A549 (cell line): ENCODE data around the gene CALU. TPM values are rescaled to one million over a fixed set of nuclear protein-coding genes. Genes with fewer than 3 reads are reported as not detected.

ENCODE experiments used
- ATAC-seq, 2 experiments: fragments of 200-7000 bp in 1 of 2; fragments of >200 bp in 1 of 2; cut with Nextera tagmentation in 1 of 2; cut with Tn5 transposase in 1 of 2; 3 replicates each; pipeline versions ENCODE4 v1.8.0 to v1.9.1; 2018 to 2020; ENCODE audit warnings: mild to moderate bottlenecking in 1 of 2, moderate library complexity in 1 of 2
- CTCF ChIA-PET: fragments of 300-600 bp; sonication (Branson Sonifier 250); formaldehyde crosslinking; extraction: SDS; loops from one replicate; lab custom pipeline; 2021; ENCODE audit warnings: antibody characterized with exemption, inconsistent platforms; lab: Yijun Ruan, JAX
- POLR2A ChIA-PET: fragments of 350-600 bp; formaldehyde crosslinking; extraction: SDS; loops from one replicate; lab custom pipeline; 2021; ENCODE audit warnings: antibody characterized with exemption, inconsistent platforms; lab: Yijun Ruan, JAX
- DNase-seq, 2 experiments: peaks; one replicate each; pipeline versions ENCODE4 v3.0.0 to v3.0.0-alpha.2; 2011 to 2016; ENCODE audit warnings: low read depth in 1 of 2, low spot score in 1 of 2
- FAIRE-seq: peaks from 2 replicates; lab custom pipeline; 2011; peaks lifted over from hg19 to GRCh38; lab: Jason Lieb, UNC
- H3K27ac ChIP-seq, 2 experiments: fragments of >200 bp; sonication (Bioruptor Twin); formaldehyde crosslinking; 3 replicates each; pipeline ENCODE4 v1.5.1; 2016 to 2017
- H3K4me1 ChIP-seq: fragments of >200 bp; sonication (Bioruptor Twin); formaldehyde crosslinking; 3 replicates; pipeline ENCODE4 v1.6.1; 2016
- H3K4me2 ChIP-seq: fragments of >200 bp; sonication (Bioruptor Twin); formaldehyde crosslinking; 3 replicates; pipeline ENCODE4 v1.6.1; 2016
- H3K4me3 ChIP-seq: fragments of >200 bp; sonication (Bioruptor Twin); formaldehyde crosslinking; 3 replicates; pipeline ENCODE4 v1.5.1; 2016
- H3K9me3 ChIP-seq: fragments of >200 bp; sonication (Bioruptor Twin); formaldehyde crosslinking; 3 replicates; pipeline ENCODE4 v1.6.1; 2016
- BHLHE40 ChIP-seq: IDR thresholded peaks from 2 replicates; pipeline ENCODE4 v1.6.1; 2012; ENCODE audit warnings: low read depth, low read length, inconsistent platforms
- CEBPB ChIP-seq, 2 experiments: fragments of >200 bp in 1 of 2; sonication (Bioruptor Twin) in 1 of 2; formaldehyde crosslinking in 1 of 2; IDR thresholded peaks; 2 replicates each; pipeline ENCODE4 v1.6.1; 2012 to 2016
- CHD4 ChIP-seq: fragments of 200-600 bp; sonication (generic); IDR thresholded peaks from 2 replicates; pipeline ENCODE4 v1.6.1; 2016; ENCODE audit warnings: antibody characterized with exemption, mild to moderate bottlenecking, borderline replicate concordance
- CTCF ChIP-seq: fragments of >200 bp; sonication (Bioruptor Twin); formaldehyde crosslinking; IDR thresholded peaks from 3 replicates; pipeline ENCODE4 v1.5.1; 2016
- EHF ChIP-seq: fragments of 250-450 bp; sonication (Bioruptor Pico); IDR thresholded peaks from 2 replicates; pipeline ENCODE4 v1.5.0; 2020; ENCODE audit warnings: mild to moderate bottlenecking
- ELK1 ChIP-seq: fragments of 150-350 bp; IDR thresholded peaks from 2 replicates; pipeline ENCODE4 v1.6.1; 2014; ENCODE audit warnings: low read depth, mild to moderate bottlenecking, low read length
- FOSB ChIP-seq: fragments of 250-450 bp; sonication (Bioruptor Pico); IDR thresholded peaks from 2 replicates; pipeline ENCODE4 v1.5.0; 2020; ENCODE audit warnings: mild to moderate bottlenecking, moderate library complexity
- HOXB5 ChIP-seq: fragments of 250-450 bp; sonication (Bioruptor Pico); IDR thresholded peaks from 2 replicates; pipeline ENCODE4 v1.5.0; 2020; ENCODE audit warnings: mild to moderate bottlenecking, moderate library complexity
- MAFK ChIP-seq: fragments of 450-650 bp; IDR thresholded peaks from 2 replicates; pipeline ENCODE4 v1.6.1; 2014; ENCODE audit not compliant: partially characterized antibody
- MYC ChIP-seq: IDR thresholded peaks from 2 replicates; pipeline ENCODE4 v1.6.1; 2012; ENCODE audit warnings: mild to moderate bottlenecking, inconsistent platforms, low read length, improper control_type of control experiment, borderline replicate concordance
- POLR2AphosphoS2 ChIP-seq: conservative IDR thresholded peaks from 2 replicates; pipeline ENCODE4 v1.6.1; 2012; ENCODE audit warnings: low read length, improper control_type of control experiment, inconsistent platforms
- RAD21 ChIP-seq, 2 experiments: fragments of >200 bp in 1 of 2; sonication (Bioruptor Twin) in 1 of 2; formaldehyde crosslinking in 1 of 2; IDR thresholded peaks in 1 of 2; conservative IDR thresholded peaks in 1 of 2; 2 replicates in 1 of 2; 3 replicates in 1 of 2; pipeline ENCODE4 v1.6.1; 2012 to 2018; ENCODE audit warnings: inconsistent platforms in 1 of 2
- RARB ChIP-seq: fragments of 250-450 bp; sonication (Bioruptor Pico); IDR thresholded peaks from 2 replicates; pipeline ENCODE4 v1.8.0; 2021; ENCODE audit warnings: mild to moderate bottlenecking, moderate library complexity
- SREBF2 ChIP-seq: fragments of 450-650 bp; IDR thresholded peaks from 2 replicates; pipeline ENCODE4 v1.6.1; 2014; ENCODE audit warnings: mild to moderate bottlenecking, moderate library complexity
- USF2 ChIP-seq: fragments of 450-650 bp; IDR thresholded peaks from 2 replicates; pipeline ENCODE4 v1.6.1; 2014; ENCODE audit warnings: antibody characterized with exemption
- ZFP36 ChIP-seq: fragments of 450-650 bp; IDR thresholded peaks from 2 replicates; pipeline ENCODE4 v1.6.1; 2014; ENCODE audit warnings: borderline replicate concordance; ENCODE audit not compliant: partially characterized antibody
- ZSCAN20 ChIP-seq: fragments of 250-450 bp; sonication (Bioruptor Pico); IDR thresholded peaks from 2 replicates; pipeline ENCODE4 v1.8.0; 2022; ENCODE audit warnings: mild to moderate bottlenecking, moderate library complexity
- WGBS: methylation state at CpG from one replicate; pipeline ENCODE4 v1.1.6; 2017; ENCODE audit errors: missing lambda C conversion rate; 5-methylcytosine and 5-hydroxymethylcytosine counted together
- polyA plus RNA-seq, 4 experiments: library from polyadenylated mRNA; depleted of rRNA in 3 of 4; stranded (reverse); fragments of >200 nt; fragmentation: RNase III in 1 of 4; extraction: RNeasy Plus Mini Kit Qiagen cat#74134 plus additional on column Dnase treatment in 1 of 4; gene quantifications; 2 replicates in 3 of 4; 3 replicates in 1 of 4; pipeline ENCODE4 v1.2.3, GENCODE V29; 2011 to 2017
- TF ChIP-seq, protein P1 (sequence below): IDR thresholded peaks from 2 replicates; pipeline ENCODE4 v1.6.1; 2012
- TF ChIP-seq, protein P2 (sequence below): IDR thresholded peaks from 2 replicates; pipeline ENCODE4 v1.6.1; 2012; ENCODE audit warnings: low read depth, borderline replicate concordance

CALU gene
- polyA plus RNA-seq, 2 of the 4 experiments (the other 2 are of a cell fraction), result 192 to 233 TPM

DNA sequence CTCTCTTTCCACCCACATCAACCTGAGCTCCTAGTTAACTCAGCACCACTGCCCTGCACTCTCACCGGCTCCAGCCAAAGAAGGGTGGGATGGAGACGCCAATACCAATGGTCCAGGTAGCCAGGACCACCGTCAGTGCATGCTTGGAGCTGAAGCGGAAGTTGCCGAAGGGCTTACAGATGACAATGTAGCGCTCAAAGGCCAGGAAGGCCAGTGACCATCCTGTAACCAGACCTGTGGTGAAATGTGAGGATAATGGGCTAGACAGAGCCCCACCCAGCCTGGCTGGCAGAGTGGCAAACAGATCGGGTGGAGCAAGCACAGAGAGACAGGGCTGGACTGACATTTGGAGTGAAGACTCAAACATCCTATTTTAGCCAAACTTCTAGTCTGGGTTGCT lies 35.8 kb downstream of the CALU start:
- ChIA-PET POLR2A (no interaction called here), CTCF (interaction anchor here (0.7 kb wide), 1 partner anchor 29 kb away, joined by 4 read pairs; no protein-coding TSS in a partner anchor)
- DNase-seq (no peak), ATAC-seq (no peak; a peak in 2 of 6 replicates)
- no peaks in the 10 kb centered on the region for H3K4me1 ChIP-seq
- H3K4me2 ChIP-seq, result no peak overlapping the region
- no peak overlapping the region for H3K27ac ChIP-seq
- WGBS, result 97% methylated on average over 7 of the region's 7 CpGs
- TF ChIP-seq ELK1 (no peak), RAD21 (conservative IDR thresholded peaks at IDR 0.05 in 1 of 2, IDR thresholded peaks at IDR 0.05 in 1 of 2) (no peak), CTCF (no peak), SREBF2 (no peak), MYC (no peak), BHLHE40 (no peak), USF2 (no peak), HOXB5 (no peak), ZFP36 (no peak), MAFK (no peak)
- TF ChIP-seq, protein P1, sequence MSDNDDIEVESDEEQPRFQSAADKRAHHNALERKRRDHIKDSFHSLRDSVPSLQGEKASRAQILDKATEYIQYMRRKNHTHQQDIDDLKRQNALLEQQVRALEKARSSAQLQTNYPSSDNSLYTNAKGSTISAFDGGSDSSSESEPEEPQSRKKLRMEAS, result no peak
- TF ChIP-seq, all 56 proteins: peak for 0
- Histone ChIP-seq H3K9me3 (peaks cover 17% of the 10 kb centered on the region), H3K4me3 (no peak overlapping the region)
- no peak for FAIRE-seq

- CTCF ChIA-PET, result no interaction called here
- POLR2A ChIA-PET, result no interaction called here
- Histone ChIP-seq H3K9me3 (peaks cover 17% of the 10 kb centered on the region), H3K4me2 (no peak within 1 kb of the TSS), H3K4me1 (no peaks in the 10 kb centered on the region), H3K27ac (no peak within 1 kb of the TSS), H3K4me3 (no peak within 1 kb of the TSS)
- ATAC-seq (peak; percentile 15 to 44; a peak in 4 of 6 replicates), FAIRE-seq (no peak), DNase-seq (no peak)
- TF ChIP-seq ZSCAN20 (no peak), CHD4 (no peak), CEBPB (IDR thresholded peaks at IDR 0.05) (no peak), POLR2AphosphoS2 (no peak), RARB (CRISPR knock-in tag) (no peak), EHF (CRISPR knock-in tag) (no peak), FOSB (CRISPR knock-in tag) (no peak)
- TF ChIP-seq, protein P2, sequence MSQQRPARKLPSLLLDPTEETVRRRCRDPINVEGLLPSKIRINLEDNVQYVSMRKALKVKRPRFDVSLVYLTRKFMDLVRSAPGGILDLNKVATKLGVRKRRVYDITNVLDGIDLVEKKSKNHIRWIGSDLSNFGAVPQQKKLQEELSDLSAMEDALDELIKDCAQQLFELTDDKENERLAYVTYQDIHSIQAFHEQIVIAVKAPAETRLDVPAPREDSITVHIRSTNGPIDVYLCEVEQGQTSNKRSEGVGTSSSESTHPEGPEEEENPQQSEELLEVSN, result no peak
- WGBS, result 91% methylated on average over 4 of the region's 4 CpGs
Measured at GRCh38 chr7:128775744-128776474, 36.8 kb downstream of the CALU start, which contains the start of gene OPN1SW. Gene OPN1SW, minus strand, starts transcription at chr7:128775794. Its CDS starts 13 bp downstream, at chr7:128775781.
